Posterior cingulate gyrus (tissue), 11 donors: ENCODE results near the gene USP6NL.

Experiments used
- DNase-seq, 10 donors: peaks; one replicate each; pipeline versions ENCODE4 v3.0.0 to v3.0.0-alpha.2; 2020 to 2021; ENCODE audit warnings: mixed read lengths in 3 of 10
- intact Hi-C: fragments of 100-400 bp; cut with DNase I; formaldehyde crosslinking; loops from one replicate; pipeline ENCODE4 v1.15.1; 2023

Gene USP6NL

GRCh38 chr10:11454958-11455566 is 156.4 kb downstream of the USP6NL start:
- intact Hi-C loops = no loop called here
- no peak for DNase-seq

GRCh38 chr10:11454160-11454559 is 157.3 kb downstream of the USP6NL start:
- intact Hi-C loops = no loop called here
- DNase-seq = no peak

- DNase-seq = no peak
- intact Hi-C loops = no loop called here
Measured at GRCh38 chr10:11451640-11452260, 159.7 kb downstream of the USP6NL start.

GRCh38 chr10:11450427-11450826 is 161.0 kb downstream of the USP6NL start:
- intact Hi-C loops = no loop called here
- no peak for DNase-seq

GRCh38 chr10:11449761-11450160 is 161.7 kb downstream of the USP6NL start:
- intact Hi-C loops = no loop called here
- no peak for DNase-seq

- DNase-seq = no peak
- intact Hi-C loops = no loop called here
Measured at GRCh38 chr10:11448545-11449244, 162.8 kb downstream of the USP6NL start.

GRCh38 chr10:11448190-11448544 is 163.3 kb downstream of the USP6NL start:
- intact Hi-C loops = no loop called here
- no peak for DNase-seq

GRCh38 chr10:11447586-11447985 is 163.9 kb downstream of the USP6NL start:
- intact Hi-C loops = no loop called here
- peak in 1 of 10 donors; percentile 15 for DNase-seq

- no peak for DNase-seq
- intact Hi-C loops = no loop called here
Measured at GRCh38 chr10:11446864-11447263, 164.6 kb downstream of the USP6NL start.

- intact Hi-C loops = no loop called here
- DNase-seq = no peak
Measured at GRCh38 chr10:11446133-11446532, 165.3 kb downstream of the USP6NL start.

GRCh38 chr10:11444531-11445228 is 166.8 kb downstream of the USP6NL start:
- intact Hi-C loops = no loop called here
- no peak for DNase-seq

- intact Hi-C loops = no loop called here
- DNase-seq = no peak
Measured at GRCh38 chr10:11444155-11444530, 167.3 kb downstream of the USP6NL start.

GRCh38 chr10:11443468-11444154 is 167.8 kb downstream of the USP6NL start:
- intact Hi-C loops = no loop called here
- DNase-seq = no peak

- no peak for DNase-seq
- intact Hi-C loops = no loop called here
Measured at GRCh38 chr10:11442001-11442773, 169.3 kb downstream of the USP6NL start.

- intact Hi-C loops = no loop called here
- no peak for DNase-seq
Measured at GRCh38 chr10:11441151-11441535, 170.3 kb downstream of the USP6NL start.

- intact Hi-C loops = no loop called here
- DNase-seq = no peak
Measured at GRCh38 chr10:11440250-11441150, 170.9 kb downstream of the USP6NL start.

- intact Hi-C loops = no loop called here
- DNase-seq = no peak
Measured at GRCh38 chr10:11439523-11440053, 171.9 kb downstream of the USP6NL start.

- intact Hi-C loops = no loop called here
- DNase-seq = peak in 1 of 10 donors; percentile 81
Measured at GRCh38 chr10:11437391-11438142, 173.9 kb downstream of the USP6NL start.
